ENCODE data around the gene USP11.

USP11 gene

GRCh38 chrX:47231167-47231566 is 1.6 kb upstream of the USP11 start:
- no peak overlapping the region for H3K27ac ChIP-seq (ENCODE audit: low read depth, low read length)
- peaks cover 0 to 13% (median 4%) of the 10 kb centered on the region in 5 donors for H3K27me3 ChIP-seq (ENCODE audit: control insufficient read depth in 5 of 5, insufficient read depth in 4 of 5, low read length in 5 of 5)
- H3K4me1 ChIP-seq (ENCODE audit: control insufficient read depth in 5 of 5, insufficient read depth in 5 of 5, low read length in 5 of 5): peaks cover 3 to 13% (median 10%) of the 10 kb centered on the region in 5 donors
- no peak overlapping the region for H3K9ac ChIP-seq (ENCODE audit: low read length in 5 of 5)
- no peak overlapping the region for H3K4me3 ChIP-seq (ENCODE audit: low read depth in 1 of 5, low read length in 5 of 5)
- H3K36me3 ChIP-seq (ENCODE audit: control insufficient read depth in 5 of 5, insufficient read depth in 5 of 5, low read length in 5 of 5): peaks cover 0 to 30% (median 22%) of the 10 kb centered on the region in 5 donors
- no peaks in the 10 kb centered on the region for H3K9me3 ChIP-seq (ENCODE audit: control insufficient read depth in 5 of 5, low read length in 5 of 5)

- Histone ChIP-seq H3K9ac (ENCODE audit: low read length in 5 of 5) (peak overlapping the region in 4 of 5 donors; percentile 14 to 78 (median 70)), H3K4me1 (ENCODE audit: control insufficient read depth in 5 of 5, insufficient read depth in 5 of 5, low read length in 5 of 5) (peaks cover 3 to 13% (median 10%) of the 10 kb centered on the region in 5 donors), H3K4me3 (ENCODE audit: low read depth in 1 of 5, low read length in 5 of 5) (peak overlapping the region; percentile 53 to 79 (median 72)), H3K27ac (ENCODE audit: low read depth, low read length) (peak overlapping the region; percentile 88), H3K36me3 (ENCODE audit: control insufficient read depth in 5 of 5, insufficient read depth in 5 of 5, low read length in 5 of 5) (peaks cover 0 to 19% (median 10%) of the 10 kb centered on the region in 5 donors), H3K9me3 (ENCODE audit: control insufficient read depth in 5 of 5, low read length in 5 of 5) (no peaks in the 10 kb centered on the region), H3K27me3 (ENCODE audit: control insufficient read depth in 5 of 5, insufficient read depth in 4 of 5, low read length in 5 of 5) (peaks cover 0 to 13% (median 4%) of the 10 kb centered on the region in 5 donors)
Measured at GRCh38 chrX:47232197-47232802, 509 bp upstream of the USP11 start.

GRCh38 chrX:47233333-47234113 is 714 bp downstream of the USP11 start:
- peaks cover 0 to 13% (median 4%) of the 10 kb centered on the region in 5 donors for H3K27me3 ChIP-seq (ENCODE audit: control insufficient read depth in 5 of 5, insufficient read depth in 4 of 5, low read length in 5 of 5)
- peak overlapping the region; percentile 88 for H3K27ac ChIP-seq (ENCODE audit: low read depth, low read length)
- H3K4me3 ChIP-seq (ENCODE audit: low read depth in 1 of 5, low read length in 5 of 5): peak overlapping the region; percentile 62 to 79 (median 72)
- peaks cover 3 to 13% (median 10%) of the 10 kb centered on the region in 5 donors for H3K4me1 ChIP-seq (ENCODE audit: control insufficient read depth in 5 of 5, insufficient read depth in 5 of 5, low read length in 5 of 5)
- no peaks in the 10 kb centered on the region for H3K9me3 ChIP-seq (ENCODE audit: control insufficient read depth in 5 of 5, low read length in 5 of 5)
- peak overlapping the region; percentile 40 to 89 (median 78) for H3K9ac ChIP-seq (ENCODE audit: low read length in 5 of 5)
- peaks cover 0 to 9% (median 5%) of the 10 kb centered on the region in 5 donors for H3K36me3 ChIP-seq (ENCODE audit: control insufficient read depth in 5 of 5, insufficient read depth in 5 of 5, low read length in 5 of 5)

- Histone ChIP-seq H3K4me1 (ENCODE audit: control insufficient read depth in 5 of 5, insufficient read depth in 5 of 5, low read length in 5 of 5) (peaks cover 3 to 13% (median 10%) of the 10 kb centered on the region in 5 donors), H3K36me3 (ENCODE audit: control insufficient read depth in 5 of 5, insufficient read depth in 5 of 5, low read length in 5 of 5) (peaks cover 0 to 4% (median 0%) of the 10 kb centered on the region in 5 donors), H3K27ac (ENCODE audit: low read depth, low read length) (peak overlapping the region; percentile 88), H3K9me3 (ENCODE audit: control insufficient read depth in 5 of 5, low read length in 5 of 5) (no peaks in the 10 kb centered on the region), H3K9ac (ENCODE audit: low read length in 5 of 5) (peak overlapping the region in 3 of 5 donors; percentile 40 to 86 (median 69)), H3K4me3 (ENCODE audit: low read depth in 1 of 5, low read length in 5 of 5) (peak overlapping the region in 3 of 5 donors; percentile 62 to 76 (median 72)), H3K27me3 (ENCODE audit: control insufficient read depth in 5 of 5, insufficient read depth in 4 of 5, low read length in 5 of 5) (peaks cover 0 to 17% (median 10%) of the 10 kb centered on the region in 5 donors)
Measured at GRCh38 chrX:47234583-47234982, 1.8 kb downstream of the USP11 start.

GRCh38 chrX:47235691-47236103 is 2.9 kb downstream of the USP11 start:
- H3K9ac ChIP-seq (ENCODE audit: low read length in 5 of 5): no peak overlapping the region
- H3K4me3 ChIP-seq (ENCODE audit: low read depth in 1 of 5, low read length in 5 of 5): no peak overlapping the region
- H3K9me3 ChIP-seq (ENCODE audit: control insufficient read depth in 5 of 5, low read length in 5 of 5): no peaks in the 10 kb centered on the region
- peak overlapping the region; percentile 88 for H3K27ac ChIP-seq (ENCODE audit: low read depth, low read length)
- peaks cover 3 to 13% (median 10%) of the 10 kb centered on the region in 5 donors for H3K4me1 ChIP-seq (ENCODE audit: control insufficient read depth in 5 of 5, insufficient read depth in 5 of 5, low read length in 5 of 5)
- peaks cover 0 to 19% (median 15%) of the 10 kb centered on the region in 5 donors for H3K27me3 ChIP-seq (ENCODE audit: control insufficient read depth in 5 of 5, insufficient read depth in 4 of 5, low read length in 5 of 5)
- H3K36me3 ChIP-seq (ENCODE audit: control insufficient read depth in 5 of 5, insufficient read depth in 5 of 5, low read length in 5 of 5): peaks cover 0 to 15% (median 11%) of the 10 kb centered on the region in 5 donors

GRCh38 chrX:47239199-47239598 is 6.4 kb downstream of the USP11 start:
- no peak overlapping the region for H3K9ac ChIP-seq (ENCODE audit: low read length in 5 of 5)

GRCh38 chrX:47239898-47240545 is 7.2 kb downstream of the USP11 start:
- Histone ChIP-seq H3K9me3 (ENCODE audit: control insufficient read depth in 5 of 5, low read length in 5 of 5) (no peaks in the 10 kb centered on the region), H3K9ac (ENCODE audit: low read length in 5 of 5) (no peak overlapping the region), H3K27ac (ENCODE audit: low read depth, low read length) (no peak overlapping the region), H3K4me1 (ENCODE audit: control insufficient read depth in 5 of 5, insufficient read depth in 5 of 5, low read length in 5 of 5) (peaks cover 0 to 4% (median 0%) of the 10 kb centered on the region in 5 donors), H3K36me3 (ENCODE audit: control insufficient read depth in 5 of 5, insufficient read depth in 5 of 5, low read length in 5 of 5) (peaks cover 0 to 51% (median 44%) of the 10 kb centered on the region in 5 donors), H3K4me3 (ENCODE audit: low read depth in 1 of 5, low read length in 5 of 5) (no peak overlapping the region), H3K27me3 (ENCODE audit: control insufficient read depth in 5 of 5, insufficient read depth in 4 of 5, low read length in 5 of 5) (peaks cover 0 to 24% (median 20%) of the 10 kb centered on the region in 5 donors)

More at GRCh38 chrX:47239199-47239598, 6.4 kb downstream of the USP11 start:
- Histone ChIP-seq H3K4me1 (ENCODE audit: control insufficient read depth in 5 of 5, insufficient read depth in 5 of 5, low read length in 5 of 5) (peaks cover 0 to 4% (median 3%) of the 10 kb centered on the region in 5 donors), H3K27me3 (ENCODE audit: control insufficient read depth in 5 of 5, insufficient read depth in 4 of 5, low read length in 5 of 5) (peaks cover 0 to 20% (median 16%) of the 10 kb centered on the region in 5 donors), H3K4me3 (ENCODE audit: low read depth in 1 of 5, low read length in 5 of 5) (no peak overlapping the region), H3K27ac (ENCODE audit: low read depth, low read length) (no peak overlapping the region), H3K36me3 (ENCODE audit: control insufficient read depth in 5 of 5, insufficient read depth in 5 of 5, low read length in 5 of 5) (peaks cover 0 to 42% (median 38%) of the 10 kb centered on the region in 5 donors), H3K9me3 (ENCODE audit: control insufficient read depth in 5 of 5, low read length in 5 of 5) (no peaks in the 10 kb centered on the region)

- Histone ChIP-seq H3K36me3 (ENCODE audit: control insufficient read depth in 5 of 5, insufficient read depth in 5 of 5, low read length in 5 of 5) (peaks cover 0 to 57% (median 46%) of the 10 kb centered on the region in 5 donors), H3K27me3 (ENCODE audit: control insufficient read depth in 5 of 5, insufficient read depth in 4 of 5, low read length in 5 of 5) (peaks cover 0 to 24% (median 20%) of the 10 kb centered on the region in 5 donors)
Measured at GRCh38 chrX:47240619-47241018, 7.8 kb downstream of the USP11 start.

GRCh38 chrX:47241201-47242011 is 8.6 kb downstream of the USP11 start:
- peaks cover 5 to 61% (median 50%) of the 10 kb centered on the region in 5 donors for H3K36me3 ChIP-seq (ENCODE audit: control insufficient read depth in 5 of 5, insufficient read depth in 5 of 5, low read length in 5 of 5)
- no peaks in the 10 kb centered on the region for H3K9me3 ChIP-seq (ENCODE audit: control insufficient read depth in 5 of 5, low read length in 5 of 5)
- no peak overlapping the region for H3K9ac ChIP-seq (ENCODE audit: low read length in 5 of 5)
- no peak overlapping the region for H3K4me3 ChIP-seq (ENCODE audit: low read depth in 1 of 5, low read length in 5 of 5)
- H3K27me3 ChIP-seq (ENCODE audit: control insufficient read depth in 5 of 5, insufficient read depth in 4 of 5, low read length in 5 of 5): peaks cover 0 to 24% (median 20%) of the 10 kb centered on the region in 5 donors
- H3K4me1 ChIP-seq (ENCODE audit: control insufficient read depth in 5 of 5, insufficient read depth in 5 of 5, low read length in 5 of 5): no peaks in the 10 kb centered on the region
- no peak overlapping the region for H3K27ac ChIP-seq (ENCODE audit: low read depth, low read length)

More at GRCh38 chrX:47240619-47241018, 7.8 kb downstream of the USP11 start:
- no peaks in the 10 kb centered on the region for H3K4me1 ChIP-seq (ENCODE audit: control insufficient read depth in 5 of 5, insufficient read depth in 5 of 5, low read length in 5 of 5)
- H3K9me3 ChIP-seq (ENCODE audit: control insufficient read depth in 5 of 5, low read length in 5 of 5): no peaks in the 10 kb centered on the region
- no peak overlapping the region for H3K27ac ChIP-seq (ENCODE audit: low read depth, low read length)
- H3K9ac ChIP-seq (ENCODE audit: low read length in 5 of 5): no peak overlapping the region
- no peak overlapping the region for H3K4me3 ChIP-seq (ENCODE audit: low read depth in 1 of 5, low read length in 5 of 5)
